HG03439 (cell line): ENCODE data around the gene CBARP.
"Not testable (repeated sequence)": the region's sequence is repeated elsewhere in the genome, so short reads cannot be mapped to it uniquely, and the experiment has no call there.

Experiments
- ATAC-seq: cut with Tn5 transposase; IDR thresholded peaks from one replicate; pipeline ENCODE4 v1.9.1; 2021; ENCODE audit warnings: mild to moderate bottlenecking, moderate library complexity; ENCODE audit not compliant: unreplicated experiment

The CBARP gene

DNA sequence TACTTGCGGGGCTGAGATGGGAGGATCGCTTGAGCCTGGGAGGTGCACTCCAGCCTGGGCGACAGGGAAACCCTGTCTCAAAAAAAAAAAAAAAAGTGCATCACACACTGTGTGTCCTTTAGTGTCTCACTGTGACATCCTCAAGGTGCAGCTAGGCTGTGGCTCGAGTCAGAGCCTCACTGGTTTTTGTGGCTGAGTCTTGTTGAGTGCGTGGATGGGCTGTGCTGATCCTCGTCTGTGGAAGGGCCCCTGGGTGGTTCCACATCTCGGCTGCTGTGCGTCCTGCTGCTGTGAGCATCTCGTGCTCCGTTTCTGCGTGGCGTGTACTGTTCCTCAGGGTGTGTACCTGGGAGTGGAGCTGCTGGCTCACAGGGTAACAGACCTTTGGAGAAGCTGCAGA is 21.0 kb downstream of the CBARP start:
- ATAC-seq: no peak

DNA sequence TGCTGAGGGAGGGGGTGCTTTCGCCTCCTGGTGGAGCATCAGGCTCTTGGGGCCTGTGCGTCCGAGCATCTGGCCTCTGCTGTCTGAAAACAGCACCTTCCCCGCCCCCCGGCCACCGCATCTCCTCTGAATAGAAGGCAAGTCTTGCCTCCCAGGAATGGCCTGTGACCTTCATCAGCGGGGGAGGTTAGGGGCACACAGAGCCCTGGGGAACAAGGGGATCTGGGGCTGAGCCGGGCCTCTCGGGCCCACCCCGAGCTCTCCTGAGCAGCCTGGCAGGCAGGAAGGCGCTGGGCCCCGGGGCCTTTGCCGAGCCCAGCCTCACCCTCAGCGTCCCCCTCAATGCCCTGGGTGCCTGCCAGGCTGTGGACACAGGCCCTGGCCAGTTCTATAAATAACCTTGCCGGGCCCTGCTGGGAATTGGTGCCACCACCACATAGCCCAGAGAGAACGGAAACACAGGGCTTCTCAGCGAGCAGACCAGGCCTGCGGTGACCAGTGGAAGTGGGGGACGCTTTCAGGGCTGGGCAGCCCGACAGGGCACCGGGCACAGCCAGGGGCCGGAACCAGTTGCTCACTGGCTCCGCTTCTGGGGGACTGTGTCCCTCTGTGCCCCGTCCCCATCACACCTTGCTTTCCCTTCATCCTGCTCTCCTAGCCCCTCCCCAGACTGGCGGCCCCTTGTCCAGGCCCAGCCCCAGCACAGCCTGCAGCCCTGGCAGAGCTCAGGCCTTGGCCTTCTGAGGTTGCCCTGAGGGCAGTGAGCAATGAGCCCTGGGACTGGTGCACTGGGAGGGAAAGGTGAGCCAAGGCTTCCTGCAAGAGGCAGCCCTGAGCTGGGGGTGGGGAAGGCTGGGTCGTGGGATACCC is 22.7 kb downstream of the CBARP start:
- no peak for ATAC-seq

DNA sequence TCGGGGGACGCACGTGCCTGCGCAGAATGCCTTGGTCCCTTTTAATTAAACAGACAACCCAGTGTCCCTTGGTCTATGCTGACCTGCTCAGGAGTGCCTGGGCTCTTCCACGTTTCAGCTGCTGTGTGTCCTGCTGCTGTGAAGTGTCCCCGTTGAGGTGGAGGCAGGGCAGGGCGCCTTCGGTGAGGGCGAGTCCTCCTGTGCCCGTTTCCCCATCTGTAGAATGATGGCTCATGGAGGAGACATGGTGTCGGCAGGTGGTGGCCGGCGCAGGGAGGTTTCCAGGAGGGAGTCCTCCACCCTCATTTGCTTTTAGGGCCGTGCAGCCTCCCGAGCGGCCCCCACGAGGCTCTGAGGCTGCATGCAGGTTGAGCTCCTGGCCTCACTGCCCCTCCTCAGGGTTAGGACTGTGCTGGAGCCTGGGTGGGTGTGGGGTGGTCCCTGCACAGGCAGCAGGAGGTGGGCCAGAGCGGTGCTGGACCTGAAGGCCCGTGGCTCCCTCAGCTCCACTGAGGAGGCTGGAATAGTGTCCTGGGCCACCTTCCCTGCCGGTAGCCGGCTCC is 23.4 kb downstream of the CBARP start:
- no peak for ATAC-seq

GRCh38 chr19:1213391-1214286 is 24.2 kb downstream of the CBARP start:
- ATAC-seq: no peak

GRCh38 chr19:1211494-1212234 is 26.1 kb downstream of the CBARP start:
- no peak for ATAC-seq

DNA sequence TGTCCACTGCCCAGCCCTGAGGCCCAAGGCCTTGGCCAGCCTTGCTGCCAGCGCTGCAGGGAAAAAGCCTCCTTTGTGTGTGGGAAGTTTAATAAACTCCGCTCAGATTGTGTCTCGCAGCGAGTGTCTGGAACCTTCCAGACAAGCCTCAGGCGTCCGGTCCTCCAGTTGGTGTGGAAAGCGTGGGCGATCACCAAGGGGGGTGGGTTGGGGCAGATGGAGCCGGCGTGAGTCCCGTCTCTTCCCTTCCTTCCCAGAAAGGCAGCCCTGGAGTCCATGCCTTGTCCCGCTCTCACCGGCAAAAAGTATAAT is 27.6 kb downstream of the CBARP start:
- ATAC-seq: no peak

DNA sequence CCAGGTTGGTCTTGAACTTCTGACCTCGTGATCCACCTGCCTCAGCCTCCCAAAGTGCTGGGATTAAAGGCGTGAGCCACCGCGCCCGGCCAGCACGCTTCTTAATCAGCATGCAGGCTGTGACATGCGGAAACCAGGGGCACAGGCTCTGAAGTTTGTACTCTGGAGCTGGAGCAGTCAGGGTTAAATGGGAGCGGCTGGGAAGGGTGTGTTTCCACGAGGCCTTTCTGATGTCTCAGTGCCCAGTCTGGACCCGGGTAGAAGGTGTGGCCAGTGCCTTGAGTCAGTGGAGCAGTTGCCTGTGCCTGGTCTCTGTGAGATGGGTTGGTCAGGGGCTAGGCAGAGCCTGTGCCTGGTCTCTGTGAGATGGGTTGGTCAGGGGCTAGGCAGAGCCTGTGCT is 29.0 kb downstream of the CBARP start:
- not testable (repeated sequence) for ATAC-seq

- no peak for ATAC-seq
Observed at GRCh38 chr19:1206864-1207450, 30.8 kb downstream of the CBARP start.

DNA sequence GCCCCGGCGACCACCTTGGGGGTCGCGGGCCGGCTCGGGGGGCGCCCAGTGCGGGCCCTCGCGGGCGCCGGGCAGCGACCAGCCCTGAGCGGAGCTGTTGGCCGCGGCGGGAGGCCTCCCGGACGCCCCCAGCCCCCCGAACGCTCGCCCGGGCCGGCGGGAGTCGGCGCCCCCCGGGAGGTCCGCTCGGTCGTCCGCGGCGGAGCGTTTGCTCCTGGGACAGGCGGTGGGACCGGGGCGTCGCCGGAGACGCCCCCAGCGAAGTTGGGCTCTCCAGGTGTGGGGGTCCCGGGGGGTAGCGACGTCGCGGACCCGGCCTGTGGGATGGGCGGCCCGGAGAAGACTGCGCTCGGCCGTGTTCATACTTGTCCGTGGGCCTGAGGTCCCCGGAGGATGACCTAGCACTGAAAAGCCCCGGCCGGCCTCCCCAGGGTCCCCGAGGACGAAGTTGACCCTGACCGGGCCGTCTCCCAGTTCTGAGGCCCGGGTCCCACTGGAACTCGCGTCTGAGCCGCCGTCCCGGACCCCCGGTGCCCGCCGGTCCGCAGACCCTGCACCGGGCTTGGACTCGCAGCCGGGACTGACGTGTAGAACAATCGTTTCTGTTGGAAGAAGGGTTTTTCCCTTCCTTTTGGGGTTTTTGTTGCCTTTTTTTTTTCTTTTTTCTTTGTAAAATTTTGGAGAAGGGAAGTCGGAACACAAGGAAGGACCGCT is 31.5 kb downstream of the CBARP start:
- ATAC-seq: no peak

- ATAC-seq: peak; percentile 81
Observed at GRCh38 chr19:1205114-1206099, 32.4 kb downstream of the CBARP start, which contains the start of gene STK11. Gene STK11, plus strand, starts transcription at chr19:1205778. Its CDS starts 1,136 bp downstream, at chr19:1206914.

DNA sequence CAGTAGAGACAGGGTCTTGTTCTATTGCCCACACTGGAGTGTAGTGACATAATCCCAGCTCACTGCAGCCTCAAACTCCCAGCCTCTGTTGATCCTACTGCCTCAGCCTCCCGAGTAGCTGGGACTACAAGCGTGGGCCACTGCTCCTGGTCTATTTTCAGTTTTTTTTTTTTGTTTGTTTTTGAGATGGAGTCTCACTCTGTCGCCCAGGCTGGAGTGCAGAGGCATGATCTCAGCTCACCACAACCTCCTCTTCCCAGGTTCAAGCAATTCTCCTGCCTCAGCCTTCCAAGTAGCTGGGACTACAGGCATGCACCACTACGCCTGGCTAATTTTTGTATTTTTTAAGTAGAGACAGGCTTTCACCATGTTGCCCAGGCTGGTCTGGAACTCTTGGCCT is 37.2 kb downstream of the CBARP start:
- not testable (repeated sequence) for ATAC-seq

DNA sequence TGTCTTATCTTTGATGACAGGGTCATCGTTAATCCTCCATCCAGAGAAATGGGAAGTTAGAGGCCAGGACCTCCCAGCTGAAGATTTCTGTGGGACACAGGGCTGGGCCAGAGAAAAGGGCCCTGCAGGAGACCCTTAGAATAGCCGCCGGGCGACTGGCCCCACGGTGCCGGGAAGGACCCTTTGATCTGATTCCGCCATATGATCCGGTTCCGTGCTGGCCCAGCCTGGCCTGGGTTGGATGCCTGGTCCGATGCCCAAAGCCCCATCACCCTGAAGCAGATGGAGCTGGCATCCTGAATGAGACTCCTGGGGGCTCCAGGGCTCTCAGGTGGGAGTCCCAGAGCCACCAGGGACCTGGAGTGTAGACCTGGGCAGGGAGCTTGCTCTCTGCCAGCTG is 38.3 kb downstream of the CBARP start:
- ATAC-seq: no peak

DNA sequence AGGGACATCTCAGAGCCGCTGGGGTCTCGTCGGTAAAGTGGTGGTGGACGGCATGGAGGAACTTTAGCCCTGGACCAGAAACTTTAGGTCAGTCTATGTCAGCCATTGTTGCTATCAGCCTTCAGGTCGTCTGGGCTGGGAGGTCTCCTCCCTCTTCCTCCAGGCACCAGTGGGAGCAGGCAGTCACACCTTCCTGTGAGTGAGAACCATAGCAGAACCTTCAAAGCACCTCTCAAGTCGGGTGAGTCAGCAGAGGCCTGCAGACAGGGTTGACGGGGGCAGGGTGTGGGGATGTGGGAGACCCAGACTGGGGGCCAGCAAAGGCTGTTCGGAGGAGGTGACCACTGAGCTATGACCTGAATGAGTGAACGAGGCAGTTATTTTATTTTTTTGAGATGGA is 48.4 kb downstream of the CBARP start:
- ATAC-seq: no peak

GRCh38 chr19:1183543-1184172 is 54.1 kb downstream of the CBARP start:
- no peak for ATAC-seq

- no peak for ATAC-seq
Observed at GRCh38 chr19:1182727-1183126, 55.1 kb downstream of the CBARP start.

GRCh38 chr19:1182068-1182467 is 55.7 kb downstream of the CBARP start:
- no peak for ATAC-seq

GRCh38 chr19:1181606-1182005 is 56.2 kb downstream of the CBARP start:
- ATAC-seq: no peak
